MG63 (cell line): ENCODE data around the gene CDK5RAP1. TPM values are rescaled to one million over a fixed set of nuclear protein-coding genes. Genes with fewer than 3 reads are reported as not detected.
"Not testable (repeated sequence)": the region's sequence is repeated elsewhere in the genome, so short reads cannot be mapped to it uniquely, and the experiment has no call there.

Experiments used
- DNase-seq: peaks from one replicate; pipeline ENCODE4 v3.0.0-alpha.2; 2020
- H3K27me3 ChIP-seq: fragments of 250-450 bp; sonication (Bioruptor Pico); 2 replicates; pipeline ENCODE4 v1.5.1; 2020; ENCODE audit warnings: mild to moderate bottlenecking, moderate library complexity
- H3K36me3 ChIP-seq: fragments of 250-450 bp; sonication (Bioruptor Pico); 2 replicates; pipeline ENCODE4 v1.5.1; 2020; ENCODE audit warnings: mild to moderate bottlenecking, moderate library complexity
- H3K4me3 ChIP-seq: fragments of 250-450 bp; sonication (Bioruptor Pico); 2 replicates; pipeline ENCODE4 v1.5.1; 2020; ENCODE audit warnings: mild to moderate bottlenecking, moderate library complexity
- H3K9me3 ChIP-seq: fragments of 250-450 bp; sonication (Bioruptor Pico); 2 replicates; pipeline ENCODE4 v1.5.1; 2020; ENCODE audit warnings: mild to moderate bottlenecking, moderate library complexity
- total RNA-seq: library from RNA; depleted of rRNA; stranded (reverse); fragments of >200 nt; shearing (Covaris generic); gene quantifications from 2 replicates; pipeline ENCODE4 v1.2.3, GENCODE V29; 2014; ENCODE audit warnings: low replicate concordance; rRNA removed

CDK5RAP1 gene, protein sequence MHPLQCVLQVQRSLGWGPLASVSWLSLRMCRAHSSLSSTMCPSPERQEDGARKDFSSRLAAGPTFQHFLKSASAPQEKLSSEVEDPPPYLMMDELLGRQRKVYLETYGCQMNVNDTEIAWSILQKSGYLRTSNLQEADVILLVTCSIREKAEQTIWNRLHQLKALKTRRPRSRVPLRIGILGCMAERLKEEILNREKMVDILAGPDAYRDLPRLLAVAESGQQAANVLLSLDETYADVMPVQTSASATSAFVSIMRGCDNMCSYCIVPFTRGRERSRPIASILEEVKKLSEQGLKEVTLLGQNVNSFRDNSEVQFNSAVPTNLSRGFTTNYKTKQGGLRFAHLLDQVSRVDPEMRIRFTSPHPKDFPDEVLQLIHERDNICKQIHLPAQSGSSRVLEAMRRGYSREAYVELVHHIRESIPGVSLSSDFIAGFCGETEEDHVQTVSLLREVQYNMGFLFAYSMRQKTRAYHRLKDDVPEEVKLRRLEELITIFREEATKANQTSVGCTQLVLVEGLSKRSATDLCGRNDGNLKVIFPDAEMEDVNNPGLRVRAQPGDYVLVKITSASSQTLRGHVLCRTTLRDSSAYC
- total RNA-seq: 25.2 and 52.2 TPM in 2 replicates

DNA sequence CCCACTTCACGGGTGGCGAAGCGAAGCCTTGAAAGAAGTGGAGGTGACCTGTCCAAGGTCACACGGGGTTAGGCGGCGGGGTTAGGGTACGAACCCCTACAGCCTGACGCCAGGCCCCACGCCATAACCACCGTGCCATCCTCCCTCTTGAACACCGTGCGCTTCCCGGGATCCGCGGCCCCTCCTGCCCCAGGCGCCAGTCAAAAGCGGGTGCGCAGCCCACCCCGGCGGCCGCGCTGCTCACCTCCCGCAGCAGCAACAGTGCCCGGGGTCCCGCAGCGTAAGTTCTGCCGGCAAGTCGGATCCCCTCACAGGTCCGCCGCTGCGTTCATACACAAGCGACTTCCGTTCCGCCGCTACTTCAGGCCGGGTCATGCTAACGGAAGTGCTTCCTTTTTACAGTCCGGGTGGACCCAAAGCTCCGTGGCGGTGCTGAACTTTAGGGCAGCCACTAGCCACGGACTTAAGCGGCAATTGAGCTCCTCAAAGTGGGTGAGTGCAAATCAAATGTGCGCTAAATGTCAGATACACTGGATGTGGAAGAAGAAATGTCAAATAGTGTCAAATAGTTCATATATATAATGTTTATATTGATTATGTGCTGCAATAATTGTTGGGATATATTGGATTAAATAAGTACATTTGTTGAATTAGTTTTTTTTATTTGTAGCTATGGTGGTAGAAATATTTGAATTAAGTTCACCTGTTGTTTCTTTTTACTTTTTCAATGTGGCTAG is at the start of gene CDK5RAP1:
TSS of gene CDK5RAP1 (minus strand) at position 336 of the 737 bp plus-strand sequence. CDS start 4,455 bp downstream, outside the sequence.
- peak; percentile 84 for DNase-seq
- Histone ChIP-seq H3K36me3 (no peaks in the 10 kb centered on the region; the same call in none of the 2 replicates), H3K4me3 (peak within 1 kb of the TSS; percentile 88), H3K27me3 (no peaks in the 10 kb centered on the region), H3K9me3 (no peaks in the 10 kb centered on the region)

DNA sequence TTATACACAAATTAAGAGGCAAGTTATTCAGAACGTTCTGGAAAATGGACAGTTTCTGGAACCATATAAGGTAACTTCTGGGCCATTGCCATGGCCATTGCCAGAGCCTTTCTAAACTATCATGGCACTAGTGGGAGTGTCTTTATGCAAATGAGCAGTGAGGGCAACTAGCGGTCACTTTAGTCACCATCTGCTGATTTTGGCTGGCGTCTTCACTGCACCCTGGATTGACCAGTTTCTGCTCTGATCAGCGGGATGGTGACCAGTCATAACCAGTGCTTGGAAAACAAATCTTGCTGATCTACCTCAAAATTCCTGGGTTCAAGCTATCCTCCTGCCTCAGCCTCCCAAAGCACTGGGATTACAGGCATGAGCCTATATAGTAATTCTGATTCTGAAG is 49.5 kb upstream of the CDK5RAP1 start:
- DNase-seq: peak; percentile 60
- Histone ChIP-seq H3K36me3 (no peaks in the 10 kb centered on the region), H3K4me3 (no peak overlapping the region), H3K9me3 (no peaks in the 10 kb centered on the region; the same call in 1 of the 2 replicates), H3K27me3 (no peaks in the 10 kb centered on the region)

DNA sequence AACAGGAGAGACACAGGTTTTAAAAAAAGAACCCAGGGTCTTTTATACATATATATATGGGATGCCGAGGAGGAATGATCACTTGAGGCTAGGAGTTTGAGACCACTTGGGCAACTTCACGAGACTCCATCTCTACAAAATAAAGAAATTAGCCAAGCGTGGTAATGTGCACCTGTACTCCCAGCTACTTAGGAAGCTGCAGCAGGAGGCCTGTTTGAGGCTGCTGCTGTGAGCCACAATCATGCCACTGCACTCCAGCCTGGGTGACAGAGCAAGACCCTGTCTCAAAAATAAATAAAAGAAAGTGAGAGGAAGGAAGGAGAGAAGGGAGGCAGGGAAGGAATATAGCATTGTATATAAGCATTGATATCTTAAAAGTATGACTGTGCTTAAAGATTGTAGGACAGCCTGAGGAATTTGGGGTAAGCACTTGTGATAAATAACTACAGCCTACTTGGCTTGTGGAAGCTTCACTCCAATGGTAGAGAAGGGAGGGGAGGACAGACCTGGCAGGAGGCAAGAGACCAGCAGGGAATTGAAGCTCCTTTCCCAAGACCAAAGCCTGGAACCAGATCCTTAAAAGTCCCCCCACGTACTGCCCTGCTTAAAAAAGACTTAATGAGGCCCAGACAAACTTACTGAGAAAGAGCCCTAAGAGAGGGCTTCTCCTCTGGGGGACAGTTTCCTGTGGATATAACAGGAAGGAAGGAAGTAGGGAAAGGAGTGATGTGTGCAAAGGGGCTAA is 44.7 kb upstream of the CDK5RAP1 start:
- Histone ChIP-seq H3K27me3 (no peaks in the 10 kb centered on the region), H3K36me3 (no peaks in the 10 kb centered on the region), H3K4me3 (no peak overlapping the region), H3K9me3 (no peaks in the 10 kb centered on the region; the same call in 1 of the 2 replicates)
- DNase-seq: no peak

DNA sequence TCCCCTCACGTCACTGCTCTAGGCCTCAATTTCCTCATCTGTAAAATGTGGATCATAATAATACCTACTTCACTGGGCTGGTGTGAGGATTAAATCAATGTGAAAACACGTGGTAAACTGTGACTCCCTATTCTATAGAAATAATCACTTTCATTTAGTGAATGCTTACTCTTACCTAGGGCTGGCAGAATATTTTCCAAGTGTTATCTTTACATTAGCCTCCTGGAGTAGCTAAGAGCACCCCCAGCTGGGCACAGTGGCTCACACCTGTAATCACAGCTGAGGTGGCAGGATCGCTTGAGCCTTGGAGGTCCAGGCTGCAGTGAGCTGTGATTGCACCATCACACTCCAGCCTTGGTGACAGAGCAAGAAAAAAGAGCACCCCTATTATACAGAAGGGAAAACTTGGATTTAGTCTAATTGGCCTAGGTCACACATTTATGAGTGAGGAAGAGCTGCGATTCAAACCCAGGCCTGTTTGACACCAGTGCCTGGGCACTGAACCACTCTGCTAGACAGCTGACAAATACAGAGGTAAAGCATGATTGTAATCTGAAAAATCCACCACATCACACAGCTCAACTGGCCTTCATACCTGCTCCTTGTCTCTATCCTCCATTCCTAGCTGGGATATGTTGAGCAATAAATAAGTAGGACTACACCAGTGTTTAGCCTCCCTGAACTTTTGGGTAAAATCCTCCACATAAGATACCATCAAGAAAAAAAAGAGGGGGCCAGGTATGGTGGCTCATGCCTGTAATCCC is 43.7 kb upstream of the CDK5RAP1 start:
- H3K4me3 ChIP-seq: no peak overlapping the region
- H3K9me3 ChIP-seq: no peaks in the 10 kb centered on the region; the same call in 1 of the 2 replicates
- DNase-seq: no peak
- H3K36me3 ChIP-seq: no peaks in the 10 kb centered on the region
- H3K27me3 ChIP-seq: no peaks in the 10 kb centered on the region

DNA sequence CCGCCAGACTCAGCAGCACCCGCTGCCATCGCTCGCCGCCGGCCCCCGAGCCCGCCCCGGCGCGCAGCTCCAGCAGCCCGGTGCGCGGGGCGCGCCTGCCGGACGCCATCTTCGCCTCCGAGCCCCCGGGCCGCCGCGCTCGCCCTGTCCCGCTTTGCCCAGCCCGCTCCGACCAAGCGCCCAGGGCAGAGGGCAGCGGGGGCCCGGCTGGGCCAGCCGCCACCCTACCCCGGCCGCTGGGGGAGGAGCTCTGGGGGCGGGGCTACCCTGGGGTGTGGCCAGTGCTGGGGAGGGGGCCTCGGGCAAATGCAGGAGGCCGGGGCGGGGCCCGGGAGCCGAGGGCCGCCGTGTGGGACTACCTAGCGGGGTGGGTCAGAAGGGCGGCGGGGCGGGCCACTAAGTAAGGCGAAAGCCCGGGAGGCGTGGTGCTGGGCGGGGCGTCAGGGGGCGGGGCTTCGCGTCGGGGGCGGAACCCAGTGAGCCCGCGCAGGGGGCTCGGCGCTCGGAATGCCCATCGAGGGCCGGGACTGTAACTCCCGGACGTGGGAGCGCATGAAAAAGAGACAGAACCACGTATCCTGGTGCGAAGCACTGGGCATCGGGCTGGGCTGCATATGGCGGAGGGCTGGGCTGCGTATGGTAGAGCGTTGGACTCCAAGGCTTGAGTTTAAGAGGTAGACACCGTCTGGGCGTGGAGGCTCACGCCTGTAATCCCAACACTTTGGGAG is 42.4 kb upstream of the CDK5RAP1 start, which contains the start of gene SNTA1:
TSS of gene SNTA1 (minus strand) at position 252 of the 728 bp plus-strand sequence. CDS start at position 109, 143 bp downstream.
- H3K9me3 ChIP-seq: no peaks in the 10 kb centered on the region; the same call in 1 of the 2 replicates
- peak; percentile 93 for DNase-seq
- H3K27me3 ChIP-seq: no peaks in the 10 kb centered on the region
- H3K4me3 ChIP-seq: peak within 1 kb of the TSS; percentile 53
- no peaks in the 10 kb centered on the region for H3K36me3 ChIP-seq

DNA sequence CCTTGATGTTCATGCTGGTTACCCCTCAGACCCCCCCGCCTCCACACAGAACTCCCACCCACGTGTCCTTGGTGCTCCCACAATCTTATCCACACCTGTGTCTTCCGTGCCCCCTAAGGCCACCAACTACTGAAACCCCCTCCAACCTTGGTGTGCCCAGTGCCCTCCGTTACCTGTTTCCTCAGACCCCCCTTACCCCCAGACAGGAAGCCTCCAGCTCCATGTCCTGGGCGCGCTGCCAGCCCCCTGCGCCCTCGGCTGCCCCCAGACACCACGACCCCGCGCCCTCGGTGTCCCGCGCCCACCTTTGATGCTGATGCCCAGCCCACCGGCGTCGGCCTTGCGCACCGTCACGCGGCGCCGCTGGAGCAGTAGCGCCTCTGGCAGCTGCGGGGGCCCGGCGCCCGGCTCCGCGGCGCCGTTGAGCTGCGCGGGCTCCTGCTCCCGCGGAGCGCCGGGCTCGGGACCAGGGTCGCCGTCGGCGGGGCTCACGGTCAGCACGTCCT is 41.7 kb upstream of the CDK5RAP1 start:
- no peak for DNase-seq
- Histone ChIP-seq H3K4me3 (peak overlapping the region; percentile 53), H3K9me3 (no peaks in the 10 kb centered on the region), H3K27me3 (no peaks in the 10 kb centered on the region), H3K36me3 (no peaks in the 10 kb centered on the region)

DNA sequence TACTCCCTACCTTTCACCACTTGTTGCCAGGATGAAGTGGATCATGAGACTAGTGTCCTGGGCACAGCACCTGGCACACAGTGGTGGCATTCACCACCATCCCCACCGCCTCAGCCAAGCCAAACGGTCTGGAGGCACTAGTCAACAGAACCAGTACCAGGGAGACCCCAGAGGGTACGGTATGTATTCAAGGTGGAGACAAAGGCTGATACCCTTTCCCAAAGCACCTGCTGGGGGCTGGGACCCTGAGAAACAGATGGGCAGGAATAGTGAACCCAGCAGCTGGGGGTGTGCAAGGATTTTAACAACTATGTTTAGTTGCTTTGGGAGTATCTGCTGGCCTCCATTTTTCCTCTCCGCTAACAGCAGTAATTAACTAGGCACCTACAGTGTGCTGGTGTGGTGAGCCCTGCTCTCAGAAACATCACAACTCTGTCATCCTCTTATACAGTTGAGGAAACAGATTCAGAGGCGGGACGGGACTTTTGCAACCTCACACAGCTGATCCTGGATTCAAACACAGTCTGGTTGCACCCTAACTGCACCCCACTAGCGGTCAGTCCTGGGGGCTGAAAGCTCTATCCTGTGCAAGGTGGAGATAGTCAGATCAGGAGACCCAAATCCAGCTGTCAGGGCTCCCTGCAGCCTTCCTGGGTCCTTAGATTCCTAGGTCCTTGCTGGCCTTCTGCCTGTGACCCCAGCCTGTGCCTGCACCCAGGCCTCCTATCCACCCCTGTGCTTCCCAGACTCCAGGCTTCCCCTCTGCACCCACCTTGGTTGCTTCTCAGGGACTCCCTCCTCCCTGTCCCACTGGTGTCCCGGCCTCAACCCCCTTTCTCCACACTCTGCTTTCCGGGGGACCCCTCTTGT is 41.1 kb upstream of the CDK5RAP1 start:
- peak overlapping the region; percentile 53 for H3K4me3 ChIP-seq
- H3K9me3 ChIP-seq: no peaks in the 10 kb centered on the region
- no peaks in the 10 kb centered on the region for H3K27me3 ChIP-seq
- H3K36me3 ChIP-seq: no peaks in the 10 kb centered on the region
- DNase-seq: no peak

DNA sequence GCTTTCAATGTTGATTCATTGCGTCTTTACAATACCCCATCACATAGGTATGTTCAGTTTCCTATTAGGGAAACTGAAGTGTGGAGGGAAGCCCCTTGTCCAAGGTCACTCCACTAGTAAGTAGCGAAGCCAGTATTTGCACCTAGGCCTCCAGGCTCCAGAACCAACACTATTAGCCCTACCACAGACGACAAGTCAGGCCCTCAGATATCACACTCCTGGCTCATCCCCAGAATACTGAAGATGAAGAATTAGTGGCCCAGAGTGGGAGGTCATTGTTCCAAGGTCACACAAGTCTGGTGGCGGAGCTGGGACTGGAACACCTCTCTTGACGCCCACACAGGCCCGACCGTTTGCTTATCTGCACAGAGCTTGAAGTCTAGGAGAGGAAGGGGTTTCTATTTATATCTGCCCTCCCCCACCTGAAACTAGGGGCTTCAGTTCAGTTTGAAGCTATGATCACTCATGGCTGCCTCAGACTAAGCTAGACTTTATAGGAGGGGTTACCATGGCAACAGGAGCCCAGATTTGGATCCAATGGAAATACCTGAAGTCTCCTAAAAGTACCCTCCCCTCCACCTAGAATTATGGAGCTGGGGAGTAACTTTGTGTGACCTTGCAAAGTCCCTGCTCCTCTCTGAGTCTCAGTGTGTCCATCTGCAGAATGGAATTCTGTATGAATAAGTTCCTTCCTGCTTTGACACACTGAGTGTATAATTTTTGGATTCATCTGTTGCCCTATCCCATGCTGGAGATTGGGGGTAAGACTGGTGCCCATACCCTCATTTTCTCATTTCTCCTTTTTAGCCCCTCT is 40.0 kb upstream of the CDK5RAP1 start:
- Histone ChIP-seq H3K9me3 (no peaks in the 10 kb centered on the region), H3K36me3 (no peaks in the 10 kb centered on the region), H3K4me3 (no peak overlapping the region), H3K27me3 (no peaks in the 10 kb centered on the region)
- no peak for DNase-seq

DNA sequence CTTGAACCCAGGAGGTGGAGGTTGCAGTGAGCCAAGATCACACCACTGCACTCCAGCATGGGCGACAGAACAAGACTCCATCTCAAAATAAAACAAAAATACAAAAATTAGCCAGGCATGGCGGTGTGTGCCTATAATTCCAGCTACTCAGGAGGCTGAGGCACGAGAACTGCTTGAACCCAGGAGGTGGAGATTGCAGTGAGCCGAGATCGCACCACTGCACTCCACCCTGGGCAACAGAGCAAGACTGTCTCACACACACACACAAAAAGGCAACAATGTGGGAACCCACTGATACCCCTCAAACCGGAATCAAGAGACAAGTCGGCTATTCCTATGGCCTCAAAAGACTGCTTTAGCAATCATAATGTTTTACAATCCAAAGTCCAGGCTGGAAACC is 39.2 kb upstream of the CDK5RAP1 start:
- H3K4me3 ChIP-seq, H3K36me3 ChIP-seq, DNase-seq, H3K27me3 ChIP-seq, H3K9me3 ChIP-seq: not testable (repeated sequence)

DNA sequence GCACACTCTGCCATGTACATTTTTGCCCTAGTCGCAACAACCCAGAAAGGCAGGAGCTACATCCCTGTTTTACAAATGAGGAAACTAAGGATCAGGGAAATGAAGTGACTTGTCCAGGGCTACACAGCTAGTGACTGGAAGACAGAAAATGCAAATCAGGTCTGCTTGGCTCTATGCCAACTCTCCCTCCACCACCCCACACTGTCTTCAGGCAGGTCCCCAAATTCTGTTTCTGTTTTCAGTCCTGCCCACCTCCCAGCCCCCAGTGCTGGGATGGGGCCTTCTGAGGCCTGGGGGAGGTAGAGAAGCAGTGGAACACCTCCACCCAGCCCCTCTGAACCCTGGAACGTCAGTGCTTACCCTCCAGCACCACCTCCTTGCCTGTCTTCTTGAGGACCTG is 37.2 kb upstream of the CDK5RAP1 start:
- Histone ChIP-seq H3K27me3 (no peaks in the 10 kb centered on the region), H3K4me3 (no peak overlapping the region), H3K36me3 (no peaks in the 10 kb centered on the region), H3K9me3 (no peaks in the 10 kb centered on the region)
- DNase-seq: no peak

DNA sequence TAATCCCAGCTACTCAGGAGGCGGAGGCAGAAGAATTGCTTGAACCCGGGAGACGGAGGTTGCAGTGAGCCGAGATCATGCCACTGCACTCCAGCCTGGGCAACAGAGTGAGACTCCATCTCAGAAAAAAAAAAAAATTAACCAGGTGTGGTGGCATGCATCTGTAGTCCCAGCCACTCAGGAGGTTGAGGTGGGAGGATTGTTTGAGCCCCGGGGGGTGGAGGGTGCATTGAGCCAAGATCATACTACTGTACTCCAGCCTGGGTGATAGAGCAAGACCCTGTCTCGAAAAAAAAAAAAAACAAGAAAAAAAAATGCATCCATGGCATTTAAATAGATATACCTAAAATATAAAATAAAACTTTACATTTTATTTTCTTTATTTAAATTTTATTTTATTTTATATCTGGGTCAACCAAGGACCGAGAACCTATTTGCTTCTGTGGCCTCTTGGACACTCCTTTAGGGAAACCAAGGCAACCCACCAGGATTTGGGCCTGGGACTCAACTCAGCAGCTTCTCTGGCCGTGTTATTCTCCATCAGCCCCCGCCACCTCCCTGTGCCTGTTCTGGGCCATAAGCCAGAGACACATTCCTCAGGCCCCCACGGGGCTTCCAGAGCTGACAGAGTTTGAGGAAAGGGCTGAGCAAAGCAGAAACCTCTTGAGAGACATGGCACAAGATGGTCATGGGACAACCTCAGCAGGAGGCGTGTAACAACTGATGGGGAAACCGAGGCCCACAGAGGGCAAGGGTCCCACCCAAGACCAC is 36.0 kb upstream of the CDK5RAP1 start:
- no peaks in the 10 kb centered on the region for H3K36me3 ChIP-seq
- no peak for DNase-seq
- H3K4me3 ChIP-seq: no peak overlapping the region
- H3K9me3 ChIP-seq: no peaks in the 10 kb centered on the region
- H3K27me3 ChIP-seq: no peaks in the 10 kb centered on the region

DNA sequence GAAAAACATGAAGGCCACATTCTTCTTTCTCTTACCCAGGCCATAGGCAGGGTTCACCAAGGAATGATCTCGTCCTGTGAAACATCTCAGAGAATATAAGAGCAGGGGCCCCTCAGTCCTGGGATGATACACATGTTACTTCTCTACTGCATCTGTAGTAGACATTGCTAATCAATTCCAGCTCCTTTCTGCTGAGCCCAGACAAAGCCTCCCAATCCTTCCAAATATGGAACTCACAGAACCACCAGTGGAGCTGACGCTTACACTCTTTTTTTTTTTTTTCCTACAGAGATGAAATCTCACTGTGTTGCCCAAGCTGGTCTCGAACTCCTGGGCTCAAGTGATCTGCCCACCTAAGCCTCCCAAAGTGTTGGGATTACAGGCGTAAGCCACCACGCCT is 33.1 kb upstream of the CDK5RAP1 start:
- Histone ChIP-seq H3K4me3 (no peak overlapping the region), H3K36me3 (no peaks in the 10 kb centered on the region), H3K27me3 (no peaks in the 10 kb centered on the region), H3K9me3 (no peaks in the 10 kb centered on the region)
- DNase-seq: no peak
